ENCODE measurements around the gene FILIP1L.
"Not testable (repeated sequence)": the region's sequence is repeated elsewhere in the genome, so short reads cannot be mapped to it uniquely, and the experiment has no call there.

The FILIP1L gene

DNA sequence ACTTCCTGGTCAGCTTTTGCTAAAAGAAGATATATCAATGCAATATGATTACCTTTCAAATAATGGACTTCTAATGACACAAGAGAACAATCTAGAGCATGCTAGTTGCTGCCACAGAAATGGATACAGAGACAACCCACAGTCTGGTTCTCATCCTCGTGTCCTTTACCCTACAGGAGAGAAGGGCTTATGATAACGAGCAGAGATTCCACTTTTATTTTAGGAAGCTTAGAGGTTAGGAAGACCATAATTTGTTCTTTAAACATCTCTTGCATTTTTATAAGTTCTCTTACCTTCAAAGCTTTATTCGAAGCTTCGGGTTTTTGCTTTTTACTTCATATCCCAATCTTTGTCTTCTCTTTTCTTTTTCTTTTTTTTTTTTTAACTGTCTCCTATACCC, 39.1 kb downstream of the FILIP1L start:
- DNase-seq (ENCODE audit: low read depth, low spot score), result no peak

DNA sequence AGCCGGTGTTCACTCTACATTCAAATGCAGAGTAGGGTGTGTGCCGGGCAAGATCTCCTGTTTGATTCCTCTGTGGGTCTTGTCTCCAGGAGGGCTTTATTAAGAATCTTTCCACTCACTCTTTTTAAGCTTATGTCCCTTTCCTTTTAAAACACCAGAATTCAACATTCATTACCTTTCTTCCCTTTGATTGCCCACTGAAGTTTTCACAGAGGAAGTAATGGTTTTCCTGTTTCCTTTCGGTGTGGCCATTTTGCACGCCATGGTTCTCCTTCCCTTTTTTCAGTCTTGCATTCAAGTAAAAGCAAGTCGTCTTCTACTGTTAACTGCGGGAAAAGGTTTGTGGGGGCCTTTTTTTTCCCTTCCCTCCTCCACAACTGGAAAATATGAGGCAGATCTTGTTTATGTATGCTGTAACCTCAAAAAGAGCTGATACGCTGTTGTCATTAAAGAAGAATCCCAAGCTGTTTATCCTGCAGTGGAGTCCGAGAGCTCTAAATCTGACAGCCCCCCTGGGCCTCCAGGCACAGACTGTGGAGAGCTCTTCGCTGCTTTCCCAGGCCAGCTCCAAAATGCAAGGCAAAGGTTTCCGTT, 40.5 kb downstream of the FILIP1L start:
- no peak for DNase-seq (ENCODE audit: low read depth, low spot score)

DNA sequence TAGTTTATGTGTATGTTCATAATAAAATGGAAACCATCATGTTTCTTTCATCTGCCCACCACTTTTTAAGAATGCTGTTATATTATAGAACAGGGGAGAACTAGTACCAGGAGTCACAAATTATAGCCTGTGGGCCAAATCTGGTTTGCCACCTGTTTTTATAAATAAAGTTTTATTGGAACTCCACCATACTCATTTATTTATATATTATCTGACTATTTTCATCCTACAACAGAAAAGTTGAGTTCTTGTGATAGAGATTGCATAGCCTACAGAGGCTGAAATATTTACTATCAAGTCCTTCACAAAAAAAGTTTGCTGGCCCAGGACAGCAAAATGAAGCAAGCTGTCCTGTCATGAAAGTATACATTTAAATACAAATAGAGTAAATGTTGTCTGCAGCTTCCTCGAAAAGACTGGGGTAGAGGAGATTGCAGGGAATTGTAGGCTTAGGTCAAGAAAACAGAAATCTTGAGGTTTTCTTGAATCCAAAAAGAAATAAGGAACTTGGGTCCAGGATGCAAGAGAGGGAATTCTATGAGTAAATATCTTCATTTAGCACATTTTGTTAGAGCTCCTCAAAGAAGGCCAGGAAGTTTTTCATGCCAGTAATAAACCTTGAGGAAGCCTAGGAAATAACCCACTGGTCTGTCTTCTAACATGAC, 41.1 kb downstream of the FILIP1L start:
- no peak for DNase-seq (ENCODE audit: low read depth, low spot score)

DNA sequence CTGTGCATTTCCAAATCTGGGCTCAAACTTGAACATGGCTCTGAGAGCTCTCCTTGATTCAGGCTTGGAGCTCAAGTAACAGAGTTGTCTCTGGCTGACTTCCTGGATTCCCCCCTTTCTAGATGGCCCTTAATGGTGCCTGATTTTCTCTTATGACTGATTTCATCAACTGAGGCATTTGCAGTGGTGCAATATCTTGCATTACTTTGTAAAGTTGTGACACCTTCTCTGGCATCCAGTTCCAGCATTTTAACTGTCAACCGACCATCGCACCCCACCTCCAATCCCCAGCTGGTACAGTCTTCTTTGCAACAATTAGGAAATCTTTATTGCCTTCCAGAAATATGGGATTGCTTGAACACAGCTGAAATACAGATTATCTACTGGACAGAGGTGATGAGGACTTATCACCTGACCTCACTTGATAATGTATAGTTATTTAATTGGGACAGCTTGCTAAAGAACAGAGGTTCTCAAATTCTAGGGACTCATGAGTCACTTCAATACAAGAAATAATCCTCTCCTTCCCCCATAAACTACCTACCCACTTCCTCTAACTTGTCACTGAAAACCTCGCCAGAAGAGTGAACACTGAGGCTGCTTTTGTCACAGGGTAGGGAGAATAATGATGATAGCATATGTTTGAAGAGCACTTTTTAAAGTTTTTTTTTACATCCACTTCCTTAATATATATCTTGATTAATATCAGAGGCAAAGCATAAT, 41.8 kb downstream of the FILIP1L start:
- no peak for DNase-seq (ENCODE audit: low read depth, low spot score)

DNA sequence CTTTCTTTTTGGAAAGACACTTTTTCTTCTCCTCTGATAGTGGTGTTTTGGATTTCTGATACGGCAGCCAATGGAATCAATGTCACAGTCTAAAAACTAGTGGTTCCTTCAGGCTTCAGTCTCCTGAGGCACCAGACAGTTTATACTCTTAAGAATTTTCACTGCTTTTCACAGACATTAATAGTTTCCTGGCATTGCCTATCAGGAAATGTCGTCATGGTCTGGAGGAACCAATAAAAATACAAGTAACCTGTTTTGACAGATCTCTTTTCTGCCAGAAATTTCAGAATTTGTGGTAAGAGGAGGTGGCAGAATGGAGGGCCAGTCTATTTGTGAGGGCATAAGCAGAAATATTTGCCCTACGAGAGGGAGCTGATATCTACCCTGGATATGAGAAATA, 44.8 kb downstream of the FILIP1L start:
- no peak for DNase-seq (ENCODE audit: low read depth, low spot score)

DNA sequence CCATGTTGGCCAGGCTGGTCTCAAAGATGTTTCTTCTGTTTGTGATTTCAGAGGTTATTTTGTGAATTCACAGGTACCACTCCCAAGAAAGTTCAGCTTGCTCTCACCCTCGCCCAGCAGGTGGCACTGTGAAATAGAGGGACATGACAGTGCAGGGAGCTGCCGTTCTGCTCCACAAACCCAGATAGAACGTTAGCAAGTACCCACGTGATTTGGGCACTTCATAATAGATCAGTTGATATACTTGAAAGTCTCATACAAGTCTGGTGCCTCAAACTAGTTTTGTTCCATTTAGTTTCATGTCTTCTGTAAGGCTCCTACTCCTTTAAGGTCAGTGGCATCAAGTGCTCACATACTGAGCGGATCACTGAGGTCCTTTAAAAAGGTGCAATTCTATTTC, 45.5 kb downstream of the FILIP1L start:
- DNase-seq (ENCODE audit: low read depth, low spot score), result no peak

DNA sequence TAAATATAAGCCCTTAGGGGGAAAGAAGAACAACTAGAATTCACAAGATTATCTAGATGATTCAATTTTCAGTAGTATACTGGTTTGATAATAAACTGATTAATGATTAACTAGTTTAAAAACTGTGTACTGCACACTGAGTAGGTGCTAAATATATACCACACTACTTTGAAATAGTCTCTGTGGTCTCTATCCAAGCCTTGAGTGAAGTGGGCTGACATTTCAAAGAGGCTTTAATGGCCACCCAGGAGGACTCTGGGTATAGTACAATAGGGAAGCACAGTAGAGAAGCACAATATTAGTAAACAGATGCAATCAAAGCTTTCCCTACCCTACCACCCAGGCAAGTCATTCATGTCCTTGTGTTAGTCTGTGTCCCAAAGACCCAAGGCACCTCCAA, 46.7 kb downstream of the FILIP1L start:
- no peak for DNase-seq (ENCODE audit: low read depth, low spot score)

DNA sequence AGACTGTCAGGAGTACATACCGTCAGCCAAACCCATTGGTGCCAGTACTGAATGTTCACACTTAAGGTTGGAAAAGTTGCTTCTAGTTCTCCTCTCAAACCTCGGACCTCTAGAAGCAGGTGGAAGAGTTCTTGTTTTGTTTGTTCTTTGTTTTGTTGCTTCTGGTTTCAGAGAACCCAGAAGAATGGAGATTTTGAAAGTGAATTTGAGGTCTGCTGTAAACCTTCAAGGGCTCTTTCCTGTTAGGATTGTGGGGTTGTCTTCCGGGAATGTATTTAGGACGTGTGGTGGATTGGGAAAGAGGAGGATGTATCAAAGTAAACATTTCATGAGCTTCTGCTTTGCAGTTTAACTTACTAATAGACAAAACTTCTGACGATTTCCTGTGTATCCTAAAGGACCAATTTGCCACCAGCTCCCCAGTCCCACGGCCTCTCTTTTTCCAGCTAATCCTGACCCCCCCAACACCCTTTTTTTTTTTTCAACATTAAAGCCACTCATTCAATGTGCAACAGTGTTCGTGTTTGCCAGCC, 50.3 kb downstream of the FILIP1L start:
- no peak for DNase-seq (ENCODE audit: low read depth, low spot score)

DNA sequence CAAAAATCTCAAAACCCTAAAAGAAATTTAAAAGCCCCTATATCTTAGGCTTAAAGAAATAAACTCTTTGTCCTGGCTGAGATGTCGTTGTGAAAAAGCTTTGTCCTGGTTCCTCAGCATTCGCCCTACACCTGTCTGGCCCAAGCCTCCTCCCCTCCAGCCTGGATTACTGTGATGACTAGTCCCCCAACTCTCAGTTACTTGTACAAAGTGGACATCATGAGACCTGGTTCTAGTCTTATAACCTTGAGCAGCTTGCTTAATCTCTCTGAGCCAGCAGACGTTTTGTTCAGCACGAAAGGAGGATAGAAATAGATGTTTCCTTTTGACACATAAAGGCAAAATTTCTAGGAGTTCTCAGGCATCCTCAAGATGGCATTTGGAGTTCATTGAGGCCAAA, 51.6 kb downstream of the FILIP1L start:
- DNase-seq (ENCODE audit: low read depth, low spot score), result no peak

DNA sequence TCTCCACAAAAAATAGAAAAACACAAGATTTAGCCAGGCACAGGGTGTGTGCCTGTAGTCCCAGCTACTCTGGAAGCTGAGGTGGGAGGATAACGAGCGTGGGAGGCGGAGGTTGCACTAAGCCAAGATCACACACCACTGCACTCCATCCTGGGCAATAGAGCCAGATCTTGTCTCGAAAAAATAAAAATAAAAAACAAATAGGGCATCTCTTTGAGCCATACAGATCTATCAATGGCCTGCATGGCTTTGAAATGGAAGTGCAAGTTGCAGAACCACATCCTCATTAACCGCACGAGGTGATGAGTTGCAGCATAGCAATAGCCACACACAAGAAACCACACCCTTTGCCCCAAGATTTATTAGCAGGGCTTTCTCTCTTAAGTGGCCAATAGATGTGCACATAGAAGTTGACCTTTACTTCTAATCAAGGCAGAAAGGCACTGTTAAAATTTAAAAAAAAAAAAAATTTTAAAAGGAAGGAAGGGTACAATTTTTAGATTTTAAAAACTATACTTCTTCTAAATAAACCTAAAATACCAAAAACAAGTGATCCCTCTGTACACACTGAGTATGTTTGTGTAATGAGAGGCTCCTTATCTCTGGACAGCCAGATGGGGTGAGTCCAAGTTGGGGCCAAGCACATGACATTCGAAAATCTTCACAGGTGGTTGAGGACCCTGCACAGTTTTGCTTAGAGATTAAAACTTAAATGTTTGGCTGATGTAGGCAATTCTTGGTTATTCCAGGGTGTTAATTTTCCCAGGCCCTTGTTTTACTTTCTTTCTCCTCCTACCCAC, 53.4 kb downstream of the FILIP1L start:
- DNase-seq (ENCODE audit: low read depth, low spot score), result no peak

DNA sequence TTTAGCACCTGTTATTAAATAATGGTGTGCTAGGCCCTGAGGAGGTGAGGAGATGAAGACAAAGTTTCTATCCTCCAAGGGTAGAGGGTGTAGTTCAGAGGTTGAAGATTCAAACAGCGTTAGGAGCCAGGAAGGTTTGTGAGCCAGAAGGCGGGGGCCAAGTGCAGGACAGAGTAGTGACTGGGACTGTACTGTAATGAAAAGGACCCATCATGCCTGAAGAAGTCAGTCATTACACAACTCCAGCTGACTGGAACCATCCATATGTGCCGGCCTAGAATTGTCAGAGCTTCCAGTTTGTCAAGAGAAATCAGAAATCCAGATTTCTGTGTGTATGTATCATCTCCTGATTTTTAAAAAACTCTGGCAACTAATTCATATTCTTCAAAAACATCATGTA, 54.8 kb downstream of the FILIP1L start:
- DNase-seq (ENCODE audit: low read depth, low spot score), result no peak

DNA sequence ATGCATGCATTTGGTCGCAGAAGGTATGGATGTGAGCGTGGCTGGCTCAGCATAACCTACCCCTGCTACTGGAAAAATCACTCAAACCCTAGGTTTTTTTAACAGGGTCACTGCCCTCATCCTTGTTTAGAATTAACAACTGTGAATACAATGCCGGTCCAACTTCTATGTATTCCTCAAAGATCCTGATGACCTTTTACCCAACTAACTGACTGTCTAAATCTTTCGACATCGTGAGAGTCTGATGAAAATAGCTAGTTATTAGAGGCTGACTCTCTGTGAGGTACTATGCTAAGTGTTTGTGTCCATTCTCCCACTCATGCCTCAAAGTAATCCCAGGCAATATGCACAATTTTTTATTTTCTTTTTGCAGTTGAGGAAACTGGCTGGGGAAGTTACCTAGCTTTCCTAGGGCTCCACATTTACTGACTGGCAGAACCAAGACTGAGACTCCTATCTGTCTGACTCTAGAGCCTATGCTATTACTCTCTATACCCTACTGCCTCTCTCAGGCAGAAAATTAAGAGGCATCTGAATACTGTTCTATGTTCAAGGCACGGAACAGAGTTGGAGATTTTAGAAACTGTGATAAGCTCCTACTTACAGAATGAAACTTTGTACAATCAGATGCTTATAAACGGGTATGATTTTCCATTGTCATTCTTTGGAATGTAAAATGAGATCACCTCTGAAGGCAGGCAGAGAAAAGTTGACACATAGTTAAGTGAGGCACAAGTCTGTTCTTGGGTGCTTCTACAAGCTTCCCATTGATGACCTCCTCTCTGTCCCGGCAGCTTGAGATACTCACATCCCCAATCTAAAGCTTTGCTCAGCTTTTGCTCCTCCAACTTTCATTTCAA, 56.4 kb downstream of the FILIP1L start:
- DNase-seq (ENCODE audit: low read depth, low spot score), result no peak

DNA sequence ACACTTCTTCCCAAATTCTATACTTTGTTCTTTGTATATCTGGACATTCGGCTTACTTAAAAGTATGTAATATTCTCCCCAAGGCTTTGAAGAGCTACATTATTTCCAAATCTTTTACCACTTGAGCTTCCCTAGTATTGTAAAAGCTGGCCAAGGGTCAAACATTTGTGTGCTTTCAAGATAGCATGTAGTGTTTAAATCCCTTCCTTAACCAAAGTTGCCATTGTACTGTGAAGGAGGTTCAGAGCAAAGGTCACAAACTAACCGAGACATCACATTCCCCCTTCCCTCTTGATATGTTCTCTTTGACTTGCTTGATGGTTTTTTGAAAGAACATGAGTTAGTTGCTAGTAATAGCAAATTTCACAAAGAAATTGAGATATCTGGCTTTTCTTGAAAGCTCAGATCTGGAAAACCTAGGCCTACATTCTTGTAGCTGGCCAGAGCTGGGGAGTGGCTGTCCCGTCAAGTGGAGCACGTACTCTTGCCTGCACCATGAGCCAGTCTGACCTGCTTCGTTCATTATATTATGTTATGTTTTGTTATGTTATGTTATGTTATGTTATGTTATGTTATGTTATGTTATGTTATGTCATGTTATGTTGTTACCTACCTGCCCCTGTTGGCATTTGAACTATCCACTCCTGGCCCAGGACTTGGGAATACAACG, 60.2 kb downstream of the FILIP1L start:
- DNase-seq (ENCODE audit: low read depth, low spot score), result no peak

DNA sequence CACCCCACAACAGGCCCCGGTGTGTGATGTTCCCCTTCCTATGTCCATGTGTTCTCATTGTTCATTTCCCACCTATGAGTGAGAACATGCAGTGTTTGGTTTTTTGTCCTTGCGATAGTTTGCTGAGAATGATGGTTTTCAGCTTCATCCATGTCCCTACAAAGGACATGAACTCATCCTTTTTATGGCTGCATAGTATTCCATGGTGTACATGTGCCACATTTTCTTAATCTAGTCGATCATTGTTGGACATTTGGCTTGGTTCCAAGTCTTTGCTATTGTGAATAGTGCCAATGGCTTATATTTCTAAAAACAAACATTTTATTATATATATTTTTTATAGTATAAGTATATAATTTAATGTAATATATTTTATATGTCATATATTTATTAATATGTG, 62.8 kb downstream of the FILIP1L start:
- DNase-seq (ENCODE audit: low read depth, low spot score), result not testable (repeated sequence)

DNA sequence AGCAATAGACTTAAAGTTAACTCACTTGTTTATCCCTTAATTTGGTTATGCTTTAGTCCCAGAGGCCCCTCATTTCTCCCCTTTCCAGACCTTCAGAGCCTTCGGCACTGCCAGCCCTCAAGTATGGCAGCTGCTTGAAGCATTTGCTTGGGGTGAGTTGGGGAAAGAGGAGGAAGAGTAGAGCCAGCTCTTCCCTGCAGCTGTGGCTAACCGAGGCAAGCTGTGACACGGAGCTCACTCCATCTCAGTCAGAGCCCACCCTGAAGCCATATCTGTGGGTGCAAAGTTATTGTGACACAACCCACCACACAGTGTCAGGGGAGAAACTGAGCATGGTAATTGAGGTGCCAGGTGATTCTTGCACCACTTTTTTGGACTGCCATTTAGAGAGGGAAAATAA, 66.1 kb downstream of the FILIP1L start:
- DNase-seq (ENCODE audit: low read depth, low spot score), result no peak

DNA sequence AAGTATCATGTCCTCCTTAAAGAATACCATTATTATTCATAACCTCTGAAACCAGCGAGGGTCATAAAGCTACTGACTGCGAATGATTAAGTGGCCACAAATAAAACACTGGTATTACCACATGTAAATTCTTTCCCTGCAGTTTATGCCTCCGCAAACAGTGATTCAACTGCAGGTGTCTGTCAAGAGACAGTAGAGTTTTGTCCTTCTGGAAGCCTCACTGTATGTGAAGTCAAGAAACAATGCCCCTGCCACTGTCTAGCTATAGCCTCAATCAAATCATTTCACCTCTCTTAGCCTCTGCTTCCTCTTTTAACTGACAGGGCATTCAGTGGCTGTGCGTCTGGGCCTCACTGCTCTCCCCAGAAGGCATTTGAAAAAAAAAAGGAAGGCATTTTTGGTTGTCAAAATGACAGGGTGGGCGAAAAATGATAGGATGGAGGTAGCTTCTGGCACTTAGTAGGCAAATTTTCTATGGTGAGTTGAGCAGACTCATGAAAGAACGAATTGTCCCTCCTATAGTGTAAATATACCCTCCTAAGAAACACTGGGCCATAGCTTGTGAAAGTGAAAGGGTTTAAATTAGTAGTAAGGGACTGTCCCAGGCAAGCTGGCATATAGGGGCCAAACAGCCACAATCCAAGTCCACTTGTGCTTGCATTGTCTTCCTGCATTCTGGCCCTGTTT, 66.7 kb downstream of the FILIP1L start:
- DNase-seq (ENCODE audit: low read depth, low spot score), result no peak

DNA sequence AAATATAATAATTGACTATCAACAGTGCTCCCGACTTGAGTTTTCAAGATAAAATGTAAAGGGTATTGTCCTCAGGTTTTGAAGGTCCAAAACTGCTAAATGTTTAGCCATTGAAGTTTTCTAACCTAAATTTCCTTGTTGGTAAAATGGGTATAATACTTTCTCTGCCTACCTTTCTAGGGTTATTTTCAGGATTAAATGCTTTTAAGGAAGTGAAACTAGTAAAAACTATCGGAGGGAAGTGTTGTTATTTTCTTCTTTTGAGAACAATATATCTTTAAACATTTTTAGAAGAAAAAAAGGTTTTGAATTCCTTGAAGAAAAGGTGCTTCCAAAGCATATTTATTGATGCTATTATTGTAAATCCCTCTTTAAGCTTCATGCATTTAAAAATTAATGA, 67.3 kb downstream of the FILIP1L start:
- no peak for DNase-seq (ENCODE audit: low read depth, low spot score)

DNA sequence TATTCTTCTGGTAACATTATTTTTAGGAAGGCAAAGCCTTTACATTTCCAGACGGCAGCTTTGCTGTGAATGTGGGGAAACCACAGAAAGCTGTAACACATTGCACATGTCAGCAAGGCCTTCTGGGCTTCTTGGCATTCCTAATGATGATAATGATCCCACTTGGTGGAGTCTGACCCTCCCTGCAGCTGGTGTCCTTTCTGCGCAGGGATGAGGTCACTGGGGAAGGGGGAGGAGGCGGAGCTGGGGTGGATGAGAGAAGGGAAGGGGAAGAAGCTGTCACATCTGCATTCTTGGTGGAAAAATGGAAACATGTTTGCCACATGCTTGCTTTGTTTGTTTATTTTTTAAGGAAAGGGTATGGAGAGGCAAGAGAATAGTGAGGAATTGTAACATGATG, 68.6 kb downstream of the FILIP1L start:
- no peak for DNase-seq (ENCODE audit: low read depth, low spot score)

DNA sequence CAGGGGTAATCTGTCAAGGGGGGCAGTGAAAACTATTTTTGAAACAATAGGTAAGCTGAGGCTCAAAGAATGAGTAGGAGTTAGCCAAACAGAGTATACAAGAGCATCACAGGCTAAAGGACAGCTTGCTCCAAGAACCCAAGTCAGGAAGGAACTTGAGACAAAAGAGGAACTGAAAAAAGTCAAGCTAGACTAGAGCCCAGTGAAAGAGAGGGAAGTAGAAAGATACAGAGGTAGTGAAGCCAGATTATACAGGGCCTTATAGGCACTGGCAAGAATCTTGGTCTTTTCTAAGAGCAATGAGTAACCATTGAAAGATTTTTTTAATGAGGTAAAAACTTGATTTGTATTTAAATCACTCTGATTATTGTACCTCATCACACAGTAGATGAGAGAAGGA, 69.9 kb downstream of the FILIP1L start:
- DNase-seq (ENCODE audit: low read depth, low spot score), result no peak

DNA sequence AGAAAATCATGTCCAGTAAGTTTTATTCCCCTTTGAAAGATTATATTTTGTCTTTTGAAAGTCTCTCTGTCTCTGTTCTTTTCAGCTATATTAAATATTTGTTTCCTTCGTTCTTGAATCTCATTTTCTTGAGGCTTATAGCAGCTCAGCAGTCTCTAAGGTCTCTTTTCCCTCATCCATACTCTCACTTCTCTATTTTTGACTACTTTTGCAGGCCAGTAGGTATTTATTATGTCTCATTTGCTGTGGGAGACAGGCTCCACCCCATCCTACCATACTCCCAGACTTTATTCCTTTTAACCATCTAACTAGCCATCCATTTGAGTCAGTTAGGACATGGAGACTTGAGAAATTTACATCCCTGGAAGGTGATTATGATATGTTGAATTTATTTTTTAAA, 71.0 kb downstream of the FILIP1L start:
- no peak for DNase-seq (ENCODE audit: low read depth, low spot score)

Data from iPS DF 19.7 (cell line).